GM12878 (cell line): ENCODE results near the gene SHANK3. TPM values are rescaled to one million over a fixed set of nuclear protein-coding genes. Genes with fewer than 3 reads are reported as not detected.

ENCODE experiments used
- CBFB ChIP-seq: IDR thresholded peaks from 2 replicates; pipeline ENCODE4 v1.6.1; 2016; ENCODE audit warnings: antibody characterized with exemption, low read depth
- CREB1 ChIP-seq: IDR thresholded peaks from 2 replicates; pipeline ENCODE4 v1.6.1; 2012; ENCODE audit warnings: low read depth, mild to moderate bottlenecking, inconsistent platforms
- E2F4 ChIP-seq: IDR thresholded peaks from 2 replicates; pipeline ENCODE4 v1.6.1; 2012; ENCODE audit warnings: low read depth, low read length, improper control_type of control experiment
- EED ChIP-seq: sonication (generic); IDR thresholded peaks from 2 replicates; pipeline ENCODE4 v1.6.1; 2016; ENCODE audit warnings: antibody characterized with exemption, low read depth
- SIX5 ChIP-seq: IDR thresholded peaks from 2 replicates; pipeline ENCODE4 v1.6.1; 2011; ENCODE audit warnings: mild to moderate bottlenecking, low read depth, low read length, moderate library complexity; ENCODE audit not compliant: severe bottlenecking
- STAT1 ChIP-seq: fragments of 450-650 bp; conservative IDR thresholded peaks from 2 replicates; pipeline ENCODE4 v1.6.1; 2014; ENCODE audit warnings: antibody characterized with exemption, mild to moderate bottlenecking
- ZBTB40 ChIP-seq: fragments of 450-650 bp; IDR thresholded peaks from 2 replicates; pipeline ENCODE4 v1.6.1; 2016; ENCODE audit warnings: mild to moderate bottlenecking, moderate library complexity, borderline replicate concordance
- polyA plus RNA-seq, 11 experiments: library from polyadenylated mRNA; depleted of rRNA in 4 of 11; unstranded in 6 of 11; stranded (reverse) in 5 of 11; fragments of >200 nt; fragmentation: Nextera tagmentation in 4 of 11; fragmentation: Illumina TruSeq in 1 of 11; extraction: Ambion mirVana in 4 of 11; extraction: Trizol in 1 of 11; gene quantifications; 1 replicate in 1 of 11; 2 replicates in 10 of 11; pipeline versions ENCODE4 v1.2.1 to v1.2.3, GENCODE V29; 2011 to 2016; ENCODE audit warnings: inconsistent platforms in 2 of 11, missing spikeins in 2 of 11, low read depth in 1 of 11
- total RNA-seq, 4 experiments: library from RNA; depleted of rRNA in 3 of 4; stranded (reverse); fragments of >200 nt in 3 of 4; fragmentation: Illumina TruSeq in 1 of 4; extraction: Trizol in 1 of 4; gene quantifications; 2 replicates each; pipeline versions ENCODE4 v1.2.1 to v1.2.3, GENCODE V29; 2013 to 2021
- TF ChIP-seq, protein P1 (sequence below): IDR thresholded peaks from 2 replicates; pipeline ENCODE4 v1.6.1; 2012; ENCODE audit warnings: improper control_type of control experiment, low read depth, low read length; ENCODE audit not compliant: insufficient replicate concordance

The SHANK3 gene
- total and polyA plus RNA-seq, 10 of the 15 experiments (the other 5 are each of a cell fraction or from before 2014, with no cell fraction given) = under 0.01 to 0.10 (median 0.05) TPM; not detected in 6

GRCh38 chr22:50672471-50673230 is at the start of gene SHANK3 (continued):
- TF ChIP-seq CBFB (no peak), ZBTB40 (no peak), STAT1 (no peak), E2F4 (no peak), SIX5 (no peak), EED (no peak), CREB1 (no peak)
- TF ChIP-seq, protein P1, sequence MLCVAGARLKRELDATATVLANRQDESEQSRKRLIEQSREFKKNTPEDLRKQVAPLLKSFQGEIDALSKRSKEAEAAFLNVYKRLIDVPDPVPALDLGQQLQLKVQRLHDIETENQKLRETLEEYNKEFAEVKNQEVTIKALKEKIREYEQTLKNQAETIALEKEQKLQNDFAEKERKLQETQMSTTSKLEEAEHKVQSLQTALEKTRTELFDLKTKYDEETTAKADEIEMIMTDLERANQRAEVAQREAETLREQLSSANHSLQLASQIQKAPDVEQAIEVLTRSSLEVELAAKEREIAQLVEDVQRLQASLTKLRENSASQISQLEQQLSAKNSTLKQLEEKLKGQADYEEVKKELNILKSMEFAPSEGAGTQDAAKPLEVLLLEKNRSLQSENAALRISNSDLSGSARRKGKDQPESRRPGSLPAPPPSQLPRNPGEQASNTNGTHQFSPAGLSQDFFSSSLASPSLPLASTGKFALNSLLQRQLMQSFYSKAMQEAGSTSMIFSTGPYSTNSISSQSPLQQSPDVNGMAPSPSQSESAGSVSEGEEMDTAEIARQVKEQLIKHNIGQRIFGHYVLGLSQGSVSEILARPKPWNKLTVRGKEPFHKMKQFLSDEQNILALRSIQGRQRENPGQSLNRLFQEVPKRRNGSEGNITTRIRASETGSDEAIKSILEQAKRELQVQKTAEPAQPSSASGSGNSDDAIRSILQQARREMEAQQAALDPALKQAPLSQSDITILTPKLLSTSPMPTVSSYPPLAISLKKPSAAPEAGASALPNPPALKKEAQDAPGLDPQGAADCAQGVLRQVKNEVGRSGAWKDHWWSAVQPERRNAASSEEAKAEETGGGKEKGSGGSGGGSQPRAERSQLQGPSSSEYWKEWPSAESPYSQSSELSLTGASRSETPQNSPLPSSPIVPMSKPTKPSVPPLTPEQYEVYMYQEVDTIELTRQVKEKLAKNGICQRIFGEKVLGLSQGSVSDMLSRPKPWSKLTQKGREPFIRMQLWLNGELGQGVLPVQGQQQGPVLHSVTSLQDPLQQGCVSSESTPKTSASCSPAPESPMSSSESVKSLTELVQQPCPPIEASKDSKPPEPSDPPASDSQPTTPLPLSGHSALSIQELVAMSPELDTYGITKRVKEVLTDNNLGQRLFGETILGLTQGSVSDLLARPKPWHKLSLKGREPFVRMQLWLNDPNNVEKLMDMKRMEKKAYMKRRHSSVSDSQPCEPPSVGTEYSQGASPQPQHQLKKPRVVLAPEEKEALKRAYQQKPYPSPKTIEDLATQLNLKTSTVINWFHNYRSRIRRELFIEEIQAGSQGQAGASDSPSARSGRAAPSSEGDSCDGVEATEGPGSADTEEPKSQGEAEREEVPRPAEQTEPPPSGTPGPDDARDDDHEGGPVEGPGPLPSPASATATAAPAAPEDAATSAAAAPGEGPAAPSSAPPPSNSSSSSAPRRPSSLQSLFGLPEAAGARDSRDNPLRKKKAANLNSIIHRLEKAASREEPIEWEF = no peak
